NCI-H2196 treated with DMSO at 0.1 percent for 48 hours (cell line): ENCODE results near the gene EIF2A.
"Not testable (repeated sequence)": the region's sequence is repeated elsewhere in the genome, so short reads cannot be mapped to it uniquely, and the experiment has no call there.

Source experiments
- DNase-seq: peaks from one replicate; lab custom pipeline; 2025; ENCODE audit not compliant: unreplicated experiment; lab: John Stamatoyannopoulos, UW

Gene EIF2A

DNA sequence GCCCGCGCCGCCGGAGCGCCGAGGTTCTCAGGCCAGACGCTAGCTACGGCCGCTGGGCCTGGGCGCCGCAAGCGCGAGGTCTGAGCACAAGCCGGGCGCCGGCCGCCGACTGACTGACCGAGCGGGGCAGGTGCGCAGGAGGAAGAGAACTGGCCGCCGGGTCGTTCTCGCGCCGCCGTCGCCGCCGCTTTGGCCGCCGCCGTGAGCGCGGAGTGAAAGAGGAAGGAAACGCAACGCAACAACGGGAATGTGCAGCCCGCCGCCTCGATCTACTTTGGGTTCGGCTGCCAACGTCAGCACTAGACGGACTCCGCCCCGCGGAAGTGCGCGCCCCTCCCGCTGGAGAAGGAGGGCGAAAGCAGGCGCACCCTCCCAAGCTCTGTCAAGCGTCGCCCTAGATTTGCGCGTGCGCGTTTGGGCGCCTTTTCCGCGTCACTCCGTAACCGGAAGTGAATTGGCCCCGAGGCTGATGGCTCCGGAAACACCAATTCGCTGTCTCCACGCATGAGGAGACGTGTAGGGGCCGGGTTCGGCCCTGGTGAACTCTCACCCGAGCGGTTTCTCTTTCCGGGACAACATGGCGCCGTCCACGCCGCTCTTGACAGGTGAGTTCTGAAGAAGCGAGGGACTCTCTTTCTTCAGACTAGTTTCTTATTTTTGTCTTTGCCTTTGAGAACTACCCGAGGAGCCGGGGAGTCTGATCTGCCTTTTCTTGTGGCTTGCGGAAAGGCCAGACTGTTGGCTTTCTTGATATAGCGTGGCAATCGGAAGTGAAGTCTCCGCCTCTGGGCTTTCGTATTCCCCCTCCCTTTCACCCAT lies at the start of gene EIF2A, which contains the start of gene SERP1:
TSS of gene EIF2A (plus strand) at position 562 of the 819 bp plus-strand sequence. CDS start at position 578, 16 bp downstream.
TSS of gene SERP1 (minus strand) at position 271 of the 819 bp plus-strand sequence. CDS start 361 bp downstream, outside the sequence.
- DNase-seq = peak; percentile 99

DNA sequence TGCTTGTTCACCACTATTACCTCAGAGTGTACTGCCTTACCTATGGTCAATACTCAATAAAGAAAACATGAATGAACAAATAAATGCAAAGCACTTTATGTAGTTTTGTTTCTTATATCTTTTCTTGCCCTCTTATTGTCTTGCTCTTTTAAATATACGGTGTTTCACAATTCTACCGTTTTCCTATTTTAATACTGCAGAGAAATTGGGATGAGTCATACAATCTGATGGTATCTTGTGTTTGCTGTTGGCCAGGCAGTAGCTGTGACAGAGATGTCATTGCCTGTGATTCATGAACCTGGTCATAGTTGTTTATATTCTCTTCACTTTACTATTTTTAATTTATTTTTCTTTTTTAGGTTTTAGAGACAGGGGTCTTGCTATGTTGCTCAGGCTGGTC lies 48.6 kb upstream of the EIF2A start:
- no peak for DNase-seq

DNA sequence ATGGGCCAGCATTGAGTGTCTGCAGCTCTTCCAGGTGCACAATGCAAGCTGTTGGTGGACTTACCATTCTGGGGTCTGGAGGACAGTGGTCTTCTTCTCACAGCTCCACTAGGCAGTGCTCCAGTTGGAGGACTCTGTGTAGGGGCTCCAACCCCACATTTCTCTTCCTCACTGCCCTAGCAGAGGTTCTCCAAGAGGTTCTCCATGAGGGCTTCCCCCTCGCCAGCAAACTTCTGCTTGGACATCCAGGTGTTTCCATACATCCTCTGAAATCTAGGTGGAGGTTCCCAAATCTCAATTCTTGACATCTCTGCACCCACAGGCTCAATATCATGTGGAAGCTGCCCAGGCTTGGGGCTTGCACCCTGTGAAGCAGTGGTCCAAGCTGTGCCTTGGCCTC lies 45.6 kb upstream of the EIF2A start:
- not testable (repeated sequence) for DNase-seq

DNA sequence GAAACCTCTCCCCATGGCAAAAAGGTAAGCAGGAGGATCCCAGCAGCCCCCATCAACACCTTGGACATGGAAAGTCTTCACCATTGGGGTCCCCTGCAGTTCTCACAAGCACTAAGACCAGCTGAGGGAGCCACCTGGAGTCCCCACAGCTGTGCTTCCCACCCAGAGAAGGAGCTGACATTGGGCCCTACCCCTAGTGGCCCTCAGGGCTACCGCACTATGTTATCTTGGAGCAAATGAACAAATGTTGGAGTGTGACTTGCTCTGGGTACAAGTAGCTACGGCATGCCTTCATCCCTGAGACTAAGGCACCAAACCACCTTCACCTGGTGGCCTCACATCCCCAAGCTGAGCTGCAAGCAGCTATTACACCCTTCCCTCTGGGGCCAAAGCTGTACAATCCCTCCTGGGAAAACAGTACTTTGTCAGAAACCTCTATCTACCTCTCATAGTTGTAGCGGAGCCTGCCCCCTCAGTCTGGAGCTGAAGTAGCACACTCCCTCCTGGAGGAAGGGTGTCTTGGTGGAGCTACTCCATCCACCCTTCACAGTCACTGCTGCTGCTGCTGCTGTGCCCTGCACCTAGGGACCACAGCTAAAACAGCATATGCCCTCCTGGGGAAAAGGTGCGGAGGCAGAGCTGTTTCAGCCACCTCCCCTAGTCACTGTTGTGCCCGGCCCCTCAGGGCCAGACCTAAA lies 43.0 kb upstream of the EIF2A start:
- DNase-seq = no peak

DNA sequence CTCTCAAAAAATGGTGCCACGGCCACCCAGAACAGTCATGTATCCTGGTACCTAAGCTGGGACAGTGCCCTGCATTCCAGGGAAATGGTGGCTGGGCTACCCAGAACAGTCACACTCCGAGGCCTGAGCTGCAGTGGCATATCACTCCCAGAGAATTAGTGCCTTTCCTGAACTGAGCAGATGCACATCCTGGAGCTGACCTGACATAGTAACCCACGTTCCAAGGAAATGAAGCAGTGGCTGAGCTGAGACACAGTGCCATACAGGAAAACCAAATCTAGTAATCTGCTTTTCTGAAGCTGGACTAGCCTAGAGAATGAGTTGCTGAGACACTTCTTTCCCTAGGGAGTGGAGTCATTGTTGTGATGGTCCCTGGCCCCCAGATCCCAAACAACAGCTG lies 42.1 kb upstream of the EIF2A start:
- no peak for DNase-seq

DNA sequence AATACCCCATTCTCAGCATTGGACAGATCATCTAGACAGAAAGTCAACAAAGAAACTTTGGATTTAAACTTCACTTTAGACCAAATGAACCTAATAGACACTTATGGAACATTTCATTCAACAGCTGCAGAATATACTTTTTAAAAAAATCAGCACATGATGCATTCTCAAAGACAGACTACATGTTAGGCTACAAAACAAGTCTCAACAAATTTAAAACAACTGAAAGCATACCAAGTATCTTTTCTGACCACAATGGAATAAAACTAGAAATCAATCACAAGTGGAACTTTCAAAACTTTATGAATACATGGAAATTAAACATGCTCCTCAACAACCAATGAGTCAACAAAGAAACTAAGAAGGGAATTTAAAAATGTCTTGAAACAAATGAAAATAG lies 38.2 kb upstream of the EIF2A start:
- DNase-seq = no peak

DNA sequence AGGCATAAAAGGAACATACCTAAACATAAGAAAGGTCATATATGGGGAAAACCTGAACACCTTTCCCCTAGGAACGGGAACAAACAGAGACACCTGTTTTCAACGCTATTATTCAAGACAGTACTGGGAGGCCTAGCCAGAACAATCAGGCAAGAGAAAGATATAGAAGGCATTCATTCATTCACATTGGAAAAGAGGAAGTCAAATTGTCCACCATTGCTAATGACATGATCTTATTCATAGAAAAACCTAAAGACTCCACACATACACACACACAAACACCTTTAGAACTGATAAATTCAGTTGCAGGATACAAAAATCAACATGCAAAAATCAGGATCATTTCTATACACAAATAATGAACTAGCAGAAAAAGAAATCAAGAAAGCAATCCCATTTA lies 36.8 kb upstream of the EIF2A start:
- no peak for DNase-seq

DNA sequence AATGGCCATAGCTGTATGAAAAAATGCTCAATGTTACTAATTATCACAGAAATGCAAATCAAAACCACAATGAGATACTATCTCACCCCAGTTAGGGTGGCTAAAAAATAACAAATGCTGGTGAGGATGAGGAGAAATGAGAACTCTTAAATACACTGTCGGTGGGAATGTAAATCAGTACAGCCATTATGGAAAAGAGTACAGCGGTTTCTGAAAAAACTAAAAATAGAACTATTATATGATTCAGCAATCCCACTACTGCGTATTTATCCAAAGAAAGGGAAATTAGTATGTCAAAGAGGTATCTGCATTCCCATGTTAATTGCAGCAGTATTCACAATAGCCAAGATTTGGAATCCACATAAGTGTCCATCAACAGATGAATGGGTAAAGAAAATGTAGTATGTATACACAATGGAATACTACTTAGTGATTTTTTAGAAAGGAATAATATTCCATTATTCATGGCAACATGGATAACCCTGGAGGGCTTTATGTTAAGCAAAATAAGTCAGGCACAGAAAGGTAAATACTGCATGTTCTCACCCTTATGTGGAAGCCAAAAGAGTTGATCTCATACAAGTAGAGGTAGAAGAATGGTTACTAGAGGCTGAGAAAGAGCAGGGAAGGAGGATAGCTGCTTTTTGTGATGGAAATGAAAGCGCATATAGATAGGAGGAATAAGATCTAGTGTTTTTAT lies 35.3 kb upstream of the EIF2A start:
- DNase-seq = no peak

DNA sequence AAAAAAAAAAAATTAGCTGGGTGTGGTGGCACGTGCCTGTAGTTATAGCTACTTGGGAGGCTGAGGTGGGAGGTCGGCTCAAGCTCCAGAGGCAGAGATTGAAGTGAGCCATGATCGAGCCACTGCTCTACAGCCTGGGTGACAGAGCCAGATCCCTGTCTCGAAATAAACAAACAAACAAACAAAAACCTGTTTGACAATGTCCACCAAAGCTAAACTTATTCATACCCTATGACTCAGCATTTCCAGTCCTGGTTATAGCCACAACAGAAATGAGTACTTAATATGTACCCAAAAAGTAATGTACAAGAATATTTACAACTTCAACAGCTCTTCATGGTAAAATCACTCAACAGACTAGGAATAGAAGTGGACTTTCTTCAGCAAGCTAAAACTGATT lies 31.4 kb upstream of the EIF2A start:
- no peak for DNase-seq

DNA sequence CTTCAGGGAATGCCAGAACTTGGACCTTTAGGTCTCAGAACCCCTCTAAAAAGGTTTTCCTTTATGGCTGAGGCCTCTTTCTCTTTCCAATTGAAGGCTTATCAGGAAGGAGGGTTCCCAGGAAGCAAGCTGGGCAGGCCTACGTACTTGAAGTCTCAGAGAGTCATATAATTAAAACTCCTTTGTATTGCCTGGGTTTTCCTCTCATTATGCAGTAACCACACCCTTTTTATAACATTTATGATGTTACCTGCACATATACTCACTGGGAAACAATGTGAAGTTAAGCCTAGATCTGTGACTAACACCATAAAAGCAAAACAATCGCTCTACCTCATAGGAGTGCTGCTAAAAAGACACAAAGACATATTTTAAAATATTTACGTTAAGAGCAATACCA lies 27.6 kb upstream of the EIF2A start:
- DNase-seq = no peak

DNA sequence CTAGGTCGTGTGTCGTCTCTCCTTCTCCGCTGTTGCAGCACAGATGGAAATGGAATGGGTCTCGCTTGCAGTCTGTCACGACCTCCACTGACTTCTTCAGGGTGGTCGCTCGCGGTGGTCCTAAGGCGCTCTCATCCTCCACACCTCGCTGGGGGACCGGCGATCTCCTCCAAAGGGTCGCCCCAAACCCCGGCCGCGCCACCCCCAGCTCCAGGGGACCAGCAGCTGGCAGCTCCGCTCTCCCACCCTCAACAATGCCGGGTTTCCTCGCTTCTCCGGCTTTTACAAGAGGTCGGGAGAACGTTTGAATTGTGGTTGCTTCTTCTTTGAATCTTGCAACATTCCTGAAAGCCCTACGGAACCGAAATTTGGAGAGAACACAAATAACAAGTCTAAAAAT lies 26.2 kb upstream of the EIF2A start:
- DNase-seq = no peak

DNA sequence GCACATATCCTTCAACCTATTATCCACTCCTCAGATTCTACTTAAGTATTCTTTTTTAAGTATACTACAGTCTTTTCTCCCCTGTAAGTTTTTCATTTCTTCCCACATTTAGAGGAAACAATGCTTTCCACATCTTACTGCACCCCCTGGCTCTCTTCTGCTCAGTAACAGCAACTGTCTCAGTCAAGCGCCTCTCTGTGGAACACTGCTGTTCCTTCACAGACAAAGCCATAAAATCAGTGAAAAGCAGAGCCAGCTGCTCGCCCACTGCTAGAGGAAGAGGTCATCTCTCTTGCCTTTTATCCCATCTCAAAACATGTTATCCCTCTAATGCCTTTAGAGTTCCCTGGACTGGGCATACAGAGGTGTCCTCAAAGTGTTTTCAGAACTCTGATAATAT lies 25.1 kb upstream of the EIF2A start:
- no peak for DNase-seq

DNA sequence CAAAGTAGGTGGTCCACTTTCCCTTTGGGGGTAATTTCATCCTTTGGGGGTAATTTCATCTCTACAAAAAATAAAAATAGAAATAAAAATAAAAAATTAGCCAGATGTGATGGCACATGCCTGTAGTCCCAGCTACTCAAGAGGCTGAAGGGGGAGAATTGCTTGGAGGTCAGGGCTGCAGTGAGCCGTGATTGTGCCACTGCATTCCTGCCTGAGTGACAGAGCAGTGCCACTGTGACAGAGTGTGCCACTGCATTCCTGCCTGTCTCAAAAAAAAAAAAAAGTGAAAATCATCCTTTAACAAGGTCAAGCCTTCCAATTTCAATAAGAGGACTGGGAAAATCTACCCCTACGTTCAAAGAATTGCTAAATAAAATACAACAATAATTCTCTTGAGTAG lies 23.0 kb upstream of the EIF2A start:
- DNase-seq = no peak

DNA sequence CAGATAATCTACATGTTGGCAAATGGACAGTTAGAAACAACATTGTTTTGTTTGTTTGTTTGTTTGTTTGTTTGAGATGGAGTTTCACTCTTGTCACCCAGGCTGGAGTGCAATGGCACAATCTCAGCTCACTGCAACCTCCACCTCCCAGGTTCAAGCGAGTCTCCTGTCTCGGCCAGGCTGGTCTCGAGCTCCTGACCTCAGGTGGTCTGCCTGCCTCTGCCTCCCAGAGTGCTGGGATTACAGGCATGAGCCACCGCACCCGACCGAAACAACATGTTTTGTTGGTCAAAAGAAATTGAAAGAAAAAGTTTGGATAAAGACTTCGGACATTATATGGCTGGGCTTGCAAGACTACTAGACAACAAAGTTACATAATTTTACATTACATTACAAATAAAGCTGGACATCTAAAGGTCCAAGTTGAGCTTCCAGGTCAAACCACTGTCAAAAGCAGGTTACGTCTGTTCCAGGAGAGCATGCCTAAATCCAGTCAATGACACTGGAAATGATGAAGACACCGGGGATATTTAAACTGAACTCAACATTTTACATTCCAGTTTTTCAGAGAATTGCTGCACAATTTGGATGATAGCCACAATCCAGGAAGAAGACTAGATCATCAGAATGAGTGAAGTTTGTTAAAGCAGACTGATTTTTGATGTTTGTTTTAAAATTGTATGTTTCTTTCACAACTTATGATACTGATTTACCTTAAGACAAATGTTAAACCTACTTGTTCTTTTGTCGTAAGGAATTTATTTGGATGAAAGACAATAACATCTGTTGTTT lies 18.9 kb upstream of the EIF2A start:
- no peak for DNase-seq

DNA sequence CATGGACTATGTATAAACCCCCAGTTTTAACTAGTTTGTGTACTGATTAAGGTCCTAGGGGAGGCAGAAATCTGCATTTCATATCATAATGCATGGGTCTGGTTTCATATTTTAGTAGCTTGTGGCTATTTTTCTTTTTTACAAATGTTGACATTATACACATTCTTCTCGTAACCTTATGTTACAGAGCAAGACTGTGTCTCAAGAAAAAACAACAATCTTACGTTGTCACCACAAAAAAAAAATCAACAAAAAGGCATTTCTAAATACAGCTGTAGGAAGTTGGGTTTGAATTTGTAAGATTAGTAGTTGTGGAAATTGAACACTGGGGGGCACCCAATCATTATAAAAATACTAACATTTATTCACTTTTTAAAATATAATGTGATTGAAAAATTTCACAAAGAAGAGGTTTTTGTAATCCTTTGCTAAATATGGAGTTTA lies 18.2 kb upstream of the EIF2A start:
- DNase-seq = no peak

DNA sequence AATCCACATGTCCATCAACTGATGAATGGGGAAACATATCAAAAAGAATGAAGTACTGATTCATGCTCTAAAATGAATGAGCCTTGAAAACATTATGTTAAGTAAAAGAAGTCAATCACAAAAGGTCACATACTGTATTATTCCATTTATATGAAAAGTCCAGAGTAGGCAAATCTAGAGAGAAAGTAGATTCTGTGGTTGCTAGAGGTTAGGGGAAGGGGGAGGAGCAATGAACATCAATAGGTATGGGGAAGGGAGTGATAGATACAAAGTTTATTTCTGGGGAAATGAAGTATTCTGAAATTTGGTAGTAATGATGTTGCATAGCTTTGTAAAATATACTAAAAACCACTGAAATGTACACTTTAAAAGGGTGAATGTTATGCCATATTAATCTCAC lies 14.8 kb upstream of the EIF2A start:
- no peak for DNase-seq

DNA sequence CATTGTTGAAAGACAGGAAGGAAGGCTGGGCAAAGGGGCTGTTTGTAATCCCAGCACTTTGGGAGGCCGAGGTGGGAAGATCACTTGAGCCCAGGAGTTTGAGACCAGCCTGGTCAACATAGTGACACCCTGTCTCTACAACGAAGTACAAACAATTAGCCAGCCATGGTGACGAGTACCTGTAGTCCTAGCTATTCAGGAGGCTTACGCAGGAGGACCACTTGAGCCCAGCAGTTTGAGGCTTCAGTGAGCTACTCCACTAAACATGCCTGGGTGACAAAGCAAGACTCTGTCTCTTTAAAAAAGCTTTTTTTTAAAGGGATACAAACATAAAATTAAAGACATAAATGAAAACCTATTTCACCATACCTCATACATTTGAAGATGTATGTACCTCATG lies 11.4 kb upstream of the EIF2A start:
- no peak for DNase-seq

DNA sequence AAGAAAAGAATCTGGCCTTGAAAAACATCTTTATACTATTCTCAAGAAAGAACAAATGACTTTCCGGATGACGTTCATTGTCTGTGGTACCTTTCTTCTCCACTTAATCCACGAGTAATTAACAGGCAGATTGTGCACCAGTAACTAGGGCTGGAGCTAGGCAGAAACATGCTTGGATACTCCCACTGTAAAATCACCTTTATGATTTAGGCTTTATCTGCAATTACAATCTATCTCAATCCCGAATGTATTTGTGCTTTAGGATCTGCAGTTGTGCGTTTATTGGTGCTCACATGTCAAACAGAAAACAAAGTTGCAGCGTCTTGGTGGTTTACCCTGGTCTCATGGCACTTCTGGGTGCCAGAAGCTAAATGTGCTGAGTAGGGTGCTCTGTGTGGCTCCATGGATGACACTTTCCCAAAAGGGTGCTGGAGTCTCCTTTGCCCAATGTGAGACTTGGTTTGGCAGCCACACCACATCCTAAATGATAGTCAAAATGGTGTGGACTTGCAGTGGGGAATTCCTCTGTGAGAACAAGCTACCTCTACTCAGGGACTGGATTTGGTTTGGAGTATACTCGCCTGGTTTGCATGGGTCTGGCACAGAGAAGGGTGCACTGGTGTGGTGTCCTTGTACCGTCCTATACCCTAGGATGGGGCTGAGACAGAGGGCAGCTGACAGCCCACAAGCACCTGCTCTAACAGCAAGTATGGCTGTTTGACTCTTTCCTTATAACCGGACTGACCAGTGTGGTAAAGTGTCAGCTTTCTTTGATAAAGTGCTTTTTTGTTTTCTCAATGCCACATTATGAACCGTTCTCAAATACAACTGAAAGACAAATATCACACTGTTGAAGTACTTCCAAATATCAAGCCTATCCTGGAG lies 8.0 kb upstream of the EIF2A start:
- DNase-seq = no peak

DNA sequence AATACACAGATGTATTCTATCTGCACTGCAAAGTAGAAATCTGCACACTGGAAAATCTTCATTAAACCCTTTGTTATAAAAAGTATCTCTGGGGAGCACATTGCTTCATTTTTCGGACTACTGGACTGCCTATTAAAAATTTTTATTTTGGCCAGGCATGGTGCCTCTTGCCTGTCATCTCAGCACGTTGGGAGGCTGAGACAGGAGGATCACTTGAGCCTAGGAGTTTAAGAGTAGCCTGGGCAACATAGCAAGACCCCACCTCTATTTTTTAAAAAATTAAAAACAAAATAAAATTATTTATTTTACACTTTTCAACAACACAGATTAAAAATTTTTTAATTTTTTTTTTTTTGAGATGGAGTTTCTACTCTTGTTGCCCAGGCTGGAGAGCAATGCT lies 6.3 kb upstream of the EIF2A start:
- DNase-seq = no peak

DNA sequence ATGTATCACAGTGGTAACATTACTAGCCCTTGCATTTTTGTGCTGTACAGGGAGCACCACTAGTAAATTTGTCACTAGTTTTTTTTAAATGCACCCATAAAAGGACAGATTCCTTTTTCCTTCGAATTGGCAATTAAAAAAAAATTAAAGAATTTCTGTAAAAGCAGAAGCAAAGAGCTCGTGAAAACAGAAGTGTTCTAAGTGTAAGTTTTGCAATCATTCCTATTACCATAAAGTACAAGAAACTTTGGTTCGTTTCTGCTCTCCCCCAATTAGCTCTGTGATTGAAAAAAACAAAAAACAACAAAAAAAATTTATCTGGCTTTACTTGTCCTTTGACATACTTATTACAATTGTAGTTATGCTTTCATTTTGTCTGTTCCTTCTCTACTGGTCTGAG lies 5.6 kb upstream of the EIF2A start:
- DNase-seq = no peak
